Measurements from ENCODE around the gene DCAF8. TPM values are rescaled to one million over a fixed set of nuclear protein-coding genes. Genes with fewer than 3 reads are reported as not detected.

DCAF8 gene
- total RNA-seq, 1 donor from 2014 or later: 130 TPM

DNA sequence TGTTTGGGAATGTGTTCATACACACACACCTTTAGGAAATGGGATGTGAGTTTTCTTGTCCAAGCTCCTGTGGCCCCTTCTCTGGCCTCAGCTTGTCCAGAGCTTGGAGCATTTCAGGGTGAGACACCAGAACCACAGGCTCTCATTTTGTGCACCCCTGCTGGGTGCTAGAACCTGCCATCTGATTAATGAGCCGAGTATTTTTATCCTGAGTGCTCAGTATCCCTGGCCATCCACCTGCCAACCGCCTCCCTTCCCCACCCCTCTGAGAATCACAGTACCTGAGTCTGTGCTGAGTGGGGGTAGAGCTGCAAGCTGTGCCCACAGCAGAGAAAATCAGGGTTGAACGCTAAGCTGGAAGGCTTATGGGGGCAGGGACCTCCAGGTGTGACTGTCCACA is 70.6 kb downstream of the DCAF8 start:
- no peaks in the 10 kb centered on the region for H3K27me3 Mint-ChIP-seq (ENCODE audit: low read depth)
- H3K4me3 Mint-ChIP-seq: no peak overlapping the region
- H3K27ac Mint-ChIP-seq (ENCODE audit: unreplicated experiment): no peak overlapping the region
- H3K4me1 Mint-ChIP-seq: peaks cover 10% of the 10 kb centered on the region
- TF ChIP-seq, protein P1, sequence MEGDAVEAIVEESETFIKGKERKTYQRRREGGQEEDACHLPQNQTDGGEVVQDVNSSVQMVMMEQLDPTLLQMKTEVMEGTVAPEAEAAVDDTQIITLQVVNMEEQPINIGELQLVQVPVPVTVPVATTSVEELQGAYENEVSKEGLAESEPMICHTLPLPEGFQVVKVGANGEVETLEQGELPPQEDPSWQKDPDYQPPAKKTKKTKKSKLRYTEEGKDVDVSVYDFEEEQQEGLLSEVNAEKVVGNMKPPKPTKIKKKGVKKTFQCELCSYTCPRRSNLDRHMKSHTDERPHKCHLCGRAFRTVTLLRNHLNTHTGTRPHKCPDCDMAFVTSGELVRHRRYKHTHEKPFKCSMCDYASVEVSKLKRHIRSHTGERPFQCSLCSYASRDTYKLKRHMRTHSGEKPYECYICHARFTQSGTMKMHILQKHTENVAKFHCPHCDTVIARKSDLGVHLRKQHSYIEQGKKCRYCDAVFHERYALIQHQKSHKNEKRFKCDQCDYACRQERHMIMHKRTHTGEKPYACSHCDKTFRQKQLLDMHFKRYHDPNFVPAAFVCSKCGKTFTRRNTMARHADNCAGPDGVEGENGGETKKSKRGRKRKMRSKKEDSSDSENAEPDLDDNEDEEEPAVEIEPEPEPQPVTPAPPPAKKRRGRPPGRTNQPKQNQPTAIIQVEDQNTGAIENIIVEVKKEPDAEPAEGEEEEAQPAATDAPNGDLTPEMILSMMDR (conservative IDR thresholded peaks at IDR 0.05): no peak
- no peaks in the 10 kb centered on the region for H3K36me3 Mint-ChIP-seq (ENCODE audit: low read depth)
- H3K9me3 Mint-ChIP-seq: no peaks in the 10 kb centered on the region
- no peak for DNase-seq (ENCODE audit: low read depth, low spot score)

- H3K27ac Mint-ChIP-seq (ENCODE audit: unreplicated experiment): no peak within 1 kb of the TSS
- DNase-seq (ENCODE audit: low read depth, low spot score): no peak
- no peaks in the 10 kb centered on the region for H3K36me3 Mint-ChIP-seq (ENCODE audit: low read depth)
- H3K9me3 Mint-ChIP-seq: no peaks in the 10 kb centered on the region
- TF ChIP-seq, protein P1 (conservative IDR thresholded peaks at IDR 0.05): no peak
- H3K4me1 Mint-ChIP-seq: peaks cover 15% of the 10 kb centered on the region
- no peak within 1 kb of the TSS for H3K4me3 Mint-ChIP-seq
- no peaks in the 10 kb centered on the region for H3K27me3 Mint-ChIP-seq (ENCODE audit: low read depth)
Measured at GRCh38 chr1:160189649-160190625, 72.4 kb downstream of the DCAF8 start, which contains the start of gene CASQ1. TSS of gene CASQ1 (plus strand) at chr1:160190575. CDS start at chr1:160190752, 177 bp downstream.

GRCh38 chr1:160188341-160188740 is 74.0 kb downstream of the DCAF8 start:
- Mint-ChIP-seq H3K27ac (ENCODE audit: unreplicated experiment) (no peak overlapping the region), H3K4me3 (no peak overlapping the region), H3K27me3 (ENCODE audit: low read depth) (no peaks in the 10 kb centered on the region), H3K36me3 (ENCODE audit: low read depth) (no peaks in the 10 kb centered on the region), H3K9me3 (no peaks in the 10 kb centered on the region), H3K4me1 (peaks cover 15% of the 10 kb centered on the region)
- TF ChIP-seq, protein P1 (conservative IDR thresholded peaks at IDR 0.05): no peak
- no peak for DNase-seq (ENCODE audit: low read depth, low spot score)

- H3K27me3 Mint-ChIP-seq (ENCODE audit: low read depth): no peaks in the 10 kb centered on the region
Measured at GRCh38 chr1:160187407-160187806, 74.9 kb downstream of the DCAF8 start.

GRCh38 chr1:160186729-160187128 is 75.6 kb downstream of the DCAF8 start:
- Mint-ChIP-seq H3K27ac (ENCODE audit: unreplicated experiment) (no peak overlapping the region), H3K36me3 (ENCODE audit: low read depth) (no peaks in the 10 kb centered on the region), H3K4me1 (peaks cover 15% of the 10 kb centered on the region), H3K9me3 (no peaks in the 10 kb centered on the region), H3K4me3 (no peak overlapping the region), H3K27me3 (ENCODE audit: low read depth) (no peaks in the 10 kb centered on the region)
- TF ChIP-seq, protein P1 (conservative IDR thresholded peaks at IDR 0.05): no peak
- no peak for DNase-seq (ENCODE audit: low read depth, low spot score)

More at GRCh38 chr1:160187407-160187806, 74.9 kb downstream of the DCAF8 start:
- H3K4me3 Mint-ChIP-seq: no peak overlapping the region
- H3K4me1 Mint-ChIP-seq: peaks cover 15% of the 10 kb centered on the region
- TF ChIP-seq, protein P1 (conservative IDR thresholded peaks at IDR 0.05): no peak
- no peak for DNase-seq (ENCODE audit: low read depth, low spot score)
- H3K27ac Mint-ChIP-seq (ENCODE audit: unreplicated experiment): no peak overlapping the region
- H3K36me3 Mint-ChIP-seq (ENCODE audit: low read depth): no peaks in the 10 kb centered on the region
- no peaks in the 10 kb centered on the region for H3K9me3 Mint-ChIP-seq
